ENCODE measurements around the gene B4GALT2. TPM values are rescaled to one million over a fixed set of nuclear protein-coding genes. Genes with fewer than 3 reads are reported as not detected.

B4GALT2 gene
- total RNA-seq, 6 donors from 2014 or later, result 11.5 to 33.0 (median 18.1) TPM

DNA sequence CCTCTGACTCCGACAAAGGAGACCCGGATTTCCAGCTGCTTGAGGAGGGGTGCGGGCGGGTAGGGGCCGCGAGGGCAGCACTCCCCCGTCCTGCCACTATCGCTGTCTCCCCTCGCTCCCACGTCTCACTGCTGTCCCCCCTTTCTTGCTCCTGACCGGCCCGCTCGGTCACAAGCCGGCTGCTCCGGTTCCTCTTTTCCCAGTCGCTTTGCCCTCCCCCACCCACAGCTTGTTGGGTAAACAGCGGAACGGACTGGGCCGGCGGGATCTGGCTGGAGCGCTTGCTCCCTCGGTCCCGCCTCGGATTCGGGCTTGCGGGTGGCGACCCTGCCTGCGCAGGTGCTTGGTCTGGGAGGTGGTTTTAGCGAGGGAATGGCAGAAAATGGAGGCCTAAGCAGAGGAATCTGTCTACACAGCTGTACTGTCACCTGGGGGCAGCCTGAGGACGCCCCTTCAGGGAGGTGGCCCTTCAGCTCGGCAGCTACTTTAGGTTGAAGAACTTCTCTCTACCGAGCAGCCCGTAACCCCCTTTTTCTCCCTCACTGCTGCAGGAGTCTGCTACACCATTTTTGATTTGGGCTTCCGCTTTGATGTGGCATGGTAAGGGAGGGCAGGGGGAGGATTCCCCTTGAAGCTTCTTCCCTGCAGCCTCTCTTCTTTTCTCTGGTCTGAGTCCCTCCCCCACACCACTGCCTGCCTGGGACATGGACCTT, 3.6 kb upstream of the B4GALT2 start:
- Histone ChIP-seq H3K4me3 (peak overlapping the region; percentile 67 to 99 (median 88)), H3K27ac (peak overlapping the region; percentile 93 to 99 (median 94)), H3K9me3 (no peaks in the 10 kb centered on the region), H3K27me3 (no peaks in the 10 kb centered on the region), H3K4me1 (peaks cover 45 to 66% (median 53%) of the 10 kb centered on the region in 4 donors), H3K36me3 (peaks cover 4 to 36% (median 22%) of the 10 kb centered on the region in 4 donors)
- ATAC-seq (ENCODE audit: low FRiP score in 2 of 2) (peak; percentile 34 to 66), DNase-seq (peak in 1 of 2 donors; percentile 83)
- 2 to 8% methylated on average over 18 to 34 of the region's 34 CpGs for WGBS, 2 donors
- TF ChIP-seq, protein P1, sequence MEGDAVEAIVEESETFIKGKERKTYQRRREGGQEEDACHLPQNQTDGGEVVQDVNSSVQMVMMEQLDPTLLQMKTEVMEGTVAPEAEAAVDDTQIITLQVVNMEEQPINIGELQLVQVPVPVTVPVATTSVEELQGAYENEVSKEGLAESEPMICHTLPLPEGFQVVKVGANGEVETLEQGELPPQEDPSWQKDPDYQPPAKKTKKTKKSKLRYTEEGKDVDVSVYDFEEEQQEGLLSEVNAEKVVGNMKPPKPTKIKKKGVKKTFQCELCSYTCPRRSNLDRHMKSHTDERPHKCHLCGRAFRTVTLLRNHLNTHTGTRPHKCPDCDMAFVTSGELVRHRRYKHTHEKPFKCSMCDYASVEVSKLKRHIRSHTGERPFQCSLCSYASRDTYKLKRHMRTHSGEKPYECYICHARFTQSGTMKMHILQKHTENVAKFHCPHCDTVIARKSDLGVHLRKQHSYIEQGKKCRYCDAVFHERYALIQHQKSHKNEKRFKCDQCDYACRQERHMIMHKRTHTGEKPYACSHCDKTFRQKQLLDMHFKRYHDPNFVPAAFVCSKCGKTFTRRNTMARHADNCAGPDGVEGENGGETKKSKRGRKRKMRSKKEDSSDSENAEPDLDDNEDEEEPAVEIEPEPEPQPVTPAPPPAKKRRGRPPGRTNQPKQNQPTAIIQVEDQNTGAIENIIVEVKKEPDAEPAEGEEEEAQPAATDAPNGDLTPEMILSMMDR (IDR thresholded peaks at IDR 0.05), result peak in 1 of 6 experiments; percentile 4
- TF ChIP-seq POLR2AphosphoS5 (IDR thresholded peaks at IDR 0.05) (no peak), POLR2A (IDR thresholded peaks at IDR 0.05) (no peak), EP300 (IDR thresholded peaks at IDR 0.05) (no peak)

DNA sequence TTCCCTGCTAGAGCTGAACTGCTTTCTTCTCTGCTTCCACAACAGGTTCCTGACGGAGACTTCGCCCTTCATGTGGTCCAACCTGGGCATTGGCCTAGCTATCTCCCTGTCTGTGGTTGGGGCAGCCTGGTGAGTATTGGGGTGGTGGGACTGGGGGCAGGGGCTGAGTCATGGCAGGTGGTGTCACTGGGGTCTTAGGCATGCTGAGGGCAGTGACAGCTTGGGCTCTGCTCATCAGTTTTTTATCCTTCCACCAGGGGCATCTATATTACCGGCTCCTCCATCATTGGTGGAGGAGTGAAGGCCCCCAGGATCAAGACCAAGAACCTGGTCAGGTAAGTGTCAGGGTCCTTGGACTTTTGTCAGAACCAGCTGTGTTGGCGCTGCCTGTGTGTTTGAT, 3.0 kb upstream of the B4GALT2 start:
- 63 to 93% methylated on average over 4 of the region's 4 CpGs for WGBS, 2 donors
- no peak for DNase-seq

DNA sequence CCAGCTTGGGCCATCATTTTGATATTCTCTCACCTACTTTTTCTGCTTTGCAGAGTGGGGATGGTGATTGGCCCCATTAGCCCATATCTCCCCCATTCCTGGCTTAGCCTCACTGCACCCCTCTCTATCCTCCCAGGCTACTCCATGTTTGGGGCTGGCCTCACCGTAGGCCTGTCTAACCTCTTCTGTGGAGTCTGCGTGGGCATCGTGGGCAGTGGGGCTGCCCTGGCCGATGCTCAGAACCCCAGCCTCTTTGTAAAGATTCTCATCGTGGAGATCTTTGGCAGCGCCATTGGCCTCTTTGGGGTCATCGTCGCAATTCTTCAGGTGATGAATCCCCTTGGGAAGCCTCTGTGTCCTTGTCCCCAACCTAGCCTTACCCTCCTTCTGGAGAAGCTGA, 2.1 kb upstream of the B4GALT2 start:
- Histone ChIP-seq H3K4me3 (peak overlapping the region in 1 of 4 donors; percentile 93), H3K36me3 (peaks cover 4 to 29% (median 22%) of the 10 kb centered on the region in 4 donors), H3K9me3 (no peaks in the 10 kb centered on the region), H3K27ac (no peak overlapping the region), H3K4me1 (peaks cover 45 to 68% (median 53%) of the 10 kb centered on the region in 4 donors), H3K27me3 (no peaks in the 10 kb centered on the region)
- ATAC-seq (ENCODE audit: low FRiP score in 2 of 2) (no peak), DNase-seq (no peak)
- TF ChIP-seq, protein P1 (IDR thresholded peaks at IDR 0.05), result no peak
- TF ChIP-seq POLR2A (IDR thresholded peaks at IDR 0.05), result no peak
- TF ChIP-seq POLR2AphosphoS5 (IDR thresholded peaks at IDR 0.05), result no peak
- no peak for TF ChIP-seq EP300 (IDR thresholded peaks at IDR 0.05)
- WGBS, 2 donors, result 94 to 95% methylated on average over 8 of the region's 8 CpGs

More for the DNA sequence above, 3.0 kb upstream of the B4GALT2 start:
- Histone ChIP-seq H3K36me3 (peaks cover 4 to 36% (median 22%) of the 10 kb centered on the region in 4 donors), H3K27me3 (no peaks in the 10 kb centered on the region), H3K4me1 (peaks cover 45 to 66% (median 52%) of the 10 kb centered on the region in 4 donors), H3K9me3 (no peaks in the 10 kb centered on the region), H3K27ac (peak overlapping the region in 3 of 4 donors; percentile 93 to 99 (median 95)), H3K4me3 (peak overlapping the region; percentile 67 to 99 (median 88))
- TF ChIP-seq, protein P1 (IDR thresholded peaks at IDR 0.05), result no peak
- TF ChIP-seq POLR2A (IDR thresholded peaks at IDR 0.05) (no peak), POLR2AphosphoS5 (IDR thresholded peaks at IDR 0.05) (no peak), EP300 (IDR thresholded peaks at IDR 0.05) (no peak)
- no peak for ATAC-seq (ENCODE audit: low FRiP score in 2 of 2)

DNA sequence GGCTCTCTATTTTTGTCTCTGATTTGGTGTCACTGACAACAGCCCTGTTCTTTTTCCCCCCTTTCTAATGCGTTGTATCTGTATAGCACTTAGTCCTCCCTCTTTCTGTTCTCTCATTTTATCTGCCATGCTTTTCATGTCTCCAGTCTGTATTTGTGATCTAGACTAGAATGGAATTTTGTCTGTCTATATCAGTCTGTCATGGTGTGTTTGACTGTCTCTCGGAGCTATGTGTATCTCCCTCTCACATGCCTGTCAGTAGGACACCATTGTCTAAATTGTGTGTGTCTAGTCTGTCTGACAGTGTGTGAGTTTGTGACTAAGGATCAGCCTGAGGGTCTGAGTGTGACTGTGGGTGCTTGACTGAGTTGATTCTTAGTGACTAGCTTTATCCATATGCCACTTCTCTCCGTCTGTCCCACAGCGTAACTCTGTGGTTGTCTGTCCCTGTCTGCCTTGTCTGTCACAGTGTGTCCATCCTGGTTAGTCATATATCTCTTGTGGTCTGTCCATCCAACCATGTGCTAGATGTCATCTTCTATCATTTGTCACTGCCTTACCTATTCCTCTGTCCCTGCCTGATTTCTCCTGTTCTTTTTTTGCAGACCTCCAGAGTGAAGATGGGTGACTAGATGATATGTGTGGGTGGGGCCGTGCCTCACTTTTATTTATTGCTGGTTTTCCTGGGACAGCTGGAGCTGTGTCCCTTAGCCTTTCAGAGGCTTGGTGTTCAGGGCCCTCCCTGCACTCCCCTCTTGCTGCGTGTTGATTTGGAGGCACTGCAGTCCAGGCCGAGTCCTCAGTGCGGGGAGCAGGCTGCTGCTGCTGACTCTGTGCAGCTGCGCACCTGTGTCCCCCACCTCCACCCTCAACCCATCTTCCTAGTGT, 1.4 kb upstream of the B4GALT2 start:
- WGBS, 2 donors, result 89 to 96% methylated on average over 9 of the region's 9 CpGs
- Histone ChIP-seq H3K9me3 (no peaks in the 10 kb centered on the region), H3K27me3 (no peaks in the 10 kb centered on the region), H3K27ac (no peak overlapping the region), H3K4me1 (peaks cover 45 to 68% (median 53%) of the 10 kb centered on the region in 4 donors), H3K4me3 (no peak overlapping the region), H3K36me3 (peaks cover 4 to 22% (median 20%) of the 10 kb centered on the region in 4 donors)
- TF ChIP-seq POLR2A (IDR thresholded peaks at IDR 0.05), result no peak
- DNase-seq, result no peak
- no peak for ATAC-seq (ENCODE audit: low FRiP score in 2 of 2)

DNA sequence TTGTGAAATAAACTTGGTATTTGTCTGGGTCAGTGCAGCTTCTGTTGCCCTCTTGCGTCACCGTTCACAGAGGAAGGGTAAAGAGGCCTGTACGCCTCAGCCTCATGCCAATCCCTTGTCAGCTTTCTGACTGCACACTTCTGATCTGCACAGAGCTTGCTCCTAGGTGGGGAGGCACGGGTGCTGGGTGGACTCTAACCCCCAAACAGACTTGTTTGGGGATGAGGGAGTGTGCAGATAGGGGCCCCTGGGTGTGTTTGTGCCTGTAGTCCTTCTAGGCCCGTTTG, 803 bp upstream of the B4GALT2 start:
- WGBS, 2 donors, result 60 to 71% methylated on average over 3 to 5 of the region's 5 CpGs
- H3K27me3 ChIP-seq, result no peaks in the 10 kb centered on the region
- DNase-seq (no peak), ATAC-seq (ENCODE audit: low FRiP score in 2 of 2) (no peak)
- peak overlapping the region in 1 of 4 donors; percentile 91 for H3K4me3 ChIP-seq
- peak overlapping the region in 2 of 4 donors; percentile 42 to 62 for H3K27ac ChIP-seq
- peaks cover 45 to 68% (median 53%) of the 10 kb centered on the region in 4 donors for H3K4me1 ChIP-seq
- TF ChIP-seq POLR2AphosphoS5 (IDR thresholded peaks at IDR 0.05) (no peak), EP300 (IDR thresholded peaks at IDR 0.05) (no peak), POLR2A (IDR thresholded peaks at IDR 0.05) (no peak)
- TF ChIP-seq, protein P1 (IDR thresholded peaks at IDR 0.05), result no peak
- H3K36me3 ChIP-seq, result peaks cover 4 to 22% (median 18%) of the 10 kb centered on the region in 4 donors
- no peaks in the 10 kb centered on the region for H3K9me3 ChIP-seq

All from upper lobe of left lung (tissue), 6 donors.